Measurements from ENCODE around the gene ZNF888. TPM values are rescaled to one million over a fixed set of nuclear protein-coding genes. Genes with fewer than 3 reads are reported as not detected.
"Not testable (repeated sequence)": the region's sequence is repeated elsewhere in the genome, so short reads cannot be mapped to it uniquely, and the experiment has no call there.

Gene ZNF888
- total RNA-seq, 1 experiment from 2014 or later = 4.6 TPM

DNA sequence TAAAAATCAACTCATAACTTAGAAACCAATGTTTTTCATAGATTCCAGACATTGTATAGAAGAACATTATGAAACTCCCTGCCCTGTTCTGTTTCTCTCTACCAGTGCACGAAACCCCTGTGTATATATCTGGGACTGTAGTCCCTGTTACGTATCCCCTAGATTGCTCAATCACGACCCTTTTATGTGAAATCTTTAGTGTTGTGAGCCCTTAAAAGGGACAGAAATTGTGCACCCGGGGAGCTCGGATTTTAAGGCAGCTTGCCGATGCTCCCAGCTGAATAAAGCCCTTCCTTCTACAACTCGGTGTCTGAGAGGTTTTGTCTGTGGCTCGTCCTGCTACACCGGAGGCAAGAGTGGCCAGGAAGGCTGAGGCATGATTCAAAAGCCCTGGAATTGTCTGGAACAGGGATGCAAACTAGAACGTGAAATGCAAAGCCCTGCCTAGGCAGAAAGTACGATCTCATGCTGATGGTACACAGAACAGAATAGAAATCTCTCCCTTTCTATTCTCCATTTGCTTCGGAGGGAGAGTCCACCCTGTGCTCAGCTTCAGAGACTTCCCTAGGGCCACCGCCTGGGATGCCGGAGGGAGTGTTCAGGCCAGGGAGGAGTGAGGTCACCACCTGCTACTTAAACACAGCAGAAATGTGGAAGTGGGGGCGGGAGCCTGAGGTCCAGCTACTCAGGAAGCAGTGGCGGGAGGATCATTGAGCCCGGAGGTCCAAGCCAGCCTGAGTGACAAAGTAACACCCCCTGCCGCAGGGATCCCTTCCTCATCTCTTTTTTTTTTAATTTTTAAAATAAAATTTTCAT lies 758 bp upstream of the ZNF888 start:
- no peak for DNase-seq (ENCODE audit: low spot score)
- Histone ChIP-seq H3K27ac (ENCODE audit: low read depth, low read length, poor library complexity, severe bottlenecking) (no peak overlapping the region), H3K36me3 (ENCODE audit: insufficient read depth, low read length, poor library complexity, severe bottlenecking) (no peaks in the 10 kb centered on the region), H3K4me3 (ENCODE audit: low read depth, low read length, poor library complexity, severe bottlenecking) (peak overlapping the region; percentile 60), H3K4me1 (ENCODE audit: insufficient read depth, low read length, poor library complexity, severe bottlenecking) (no peaks in the 10 kb centered on the region), H3K27me3 (replicated peaks; ENCODE audit: insufficient read depth, low read depth, low read length, poor library complexity) (no peaks in the 10 kb centered on the region), H3K9me3 (ENCODE audit: low read depth, low read length, poor library complexity, severe bottlenecking) (no peaks in the 10 kb centered on the region)
- ChIA-PET CTCF (no interaction called here), POLR2A (ENCODE audit: low non-redundant PET) (no interaction called here)
- no TSS peak for BruUV-seq (replicated peaks)
- intact Hi-C loops (cut with micrococcal nuclease; ENCODE audit: unreplicated experiment) = no loop called here
- TF ChIP-seq EZH2 (IDR thresholded peaks at IDR 0.05; ENCODE audit: borderline replicate concordance, low read depth, low read length, poor library complexity, severe bottlenecking) = no peak
- TF ChIP-seq, protein P1, sequence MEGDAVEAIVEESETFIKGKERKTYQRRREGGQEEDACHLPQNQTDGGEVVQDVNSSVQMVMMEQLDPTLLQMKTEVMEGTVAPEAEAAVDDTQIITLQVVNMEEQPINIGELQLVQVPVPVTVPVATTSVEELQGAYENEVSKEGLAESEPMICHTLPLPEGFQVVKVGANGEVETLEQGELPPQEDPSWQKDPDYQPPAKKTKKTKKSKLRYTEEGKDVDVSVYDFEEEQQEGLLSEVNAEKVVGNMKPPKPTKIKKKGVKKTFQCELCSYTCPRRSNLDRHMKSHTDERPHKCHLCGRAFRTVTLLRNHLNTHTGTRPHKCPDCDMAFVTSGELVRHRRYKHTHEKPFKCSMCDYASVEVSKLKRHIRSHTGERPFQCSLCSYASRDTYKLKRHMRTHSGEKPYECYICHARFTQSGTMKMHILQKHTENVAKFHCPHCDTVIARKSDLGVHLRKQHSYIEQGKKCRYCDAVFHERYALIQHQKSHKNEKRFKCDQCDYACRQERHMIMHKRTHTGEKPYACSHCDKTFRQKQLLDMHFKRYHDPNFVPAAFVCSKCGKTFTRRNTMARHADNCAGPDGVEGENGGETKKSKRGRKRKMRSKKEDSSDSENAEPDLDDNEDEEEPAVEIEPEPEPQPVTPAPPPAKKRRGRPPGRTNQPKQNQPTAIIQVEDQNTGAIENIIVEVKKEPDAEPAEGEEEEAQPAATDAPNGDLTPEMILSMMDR (conservative IDR thresholded peaks at IDR 0.05; ENCODE audit: low read depth, low read length) = no peak

- no peak for DNase-seq (ENCODE audit: low spot score)
- H3K4me1 ChIP-seq (ENCODE audit: insufficient read depth, low read length, poor library complexity, severe bottlenecking) = no peaks in the 10 kb centered on the region
- no peaks in the 10 kb centered on the region for H3K9me3 ChIP-seq (ENCODE audit: low read depth, low read length, poor library complexity, severe bottlenecking)
- TF ChIP-seq, protein P1 (conservative IDR thresholded peaks at IDR 0.05; ENCODE audit: low read depth, low read length) = no peak
- no peak for TF ChIP-seq EZH2 (IDR thresholded peaks at IDR 0.05; ENCODE audit: borderline replicate concordance, low read depth, low read length, poor library complexity, severe bottlenecking)
- no peak overlapping the region for H3K4me3 ChIP-seq (ENCODE audit: low read depth, low read length, poor library complexity, severe bottlenecking)
- no TSS peak for BruUV-seq (replicated peaks)
- ChIA-PET CTCF (no interaction called here), POLR2A (ENCODE audit: low non-redundant PET) (no interaction called here)
- no peak overlapping the region for H3K27ac ChIP-seq (ENCODE audit: low read depth, low read length, poor library complexity, severe bottlenecking)
- H3K27me3 ChIP-seq (replicated peaks; ENCODE audit: insufficient read depth, low read depth, low read length, poor library complexity) = no peaks in the 10 kb centered on the region
- intact Hi-C loops (cut with micrococcal nuclease; ENCODE audit: unreplicated experiment) = no loop called here
- no peaks in the 10 kb centered on the region for H3K36me3 ChIP-seq (ENCODE audit: insufficient read depth, low read length, poor library complexity, severe bottlenecking)
Observed at GRCh38 chr19:52917531-52917930, 5.7 kb downstream of the ZNF888 start.

DNA sequence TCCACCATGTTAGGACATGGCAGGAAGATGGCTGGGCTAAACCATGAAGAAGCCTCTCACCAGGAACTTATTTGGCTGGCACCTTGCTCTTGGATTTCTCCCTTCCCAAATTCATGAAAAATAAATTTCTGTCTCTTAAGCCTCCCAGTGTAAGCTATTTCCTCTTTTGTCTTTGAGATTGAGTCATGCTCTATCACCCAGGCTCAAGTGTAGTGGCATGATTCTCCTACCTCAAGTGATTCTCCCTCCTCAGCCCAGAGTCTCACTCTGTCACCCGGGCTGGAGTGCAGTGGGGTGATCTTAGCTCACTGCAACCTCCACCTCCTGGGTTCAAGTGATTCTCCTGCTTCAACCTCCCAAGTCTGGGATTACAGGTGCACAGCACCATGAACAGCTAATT lies 12.6 kb downstream of the ZNF888 start:
- Histone ChIP-seq H3K4me1 (ENCODE audit: insufficient read depth, low read length, poor library complexity, severe bottlenecking) (no peaks in the 10 kb centered on the region), H3K36me3 (ENCODE audit: insufficient read depth, low read length, poor library complexity, severe bottlenecking) (peaks cover 3% of the 10 kb centered on the region), H3K9me3 (ENCODE audit: low read depth, low read length, poor library complexity, severe bottlenecking) (no peaks in the 10 kb centered on the region), H3K4me3 (ENCODE audit: low read depth, low read length, poor library complexity, severe bottlenecking) (no peak overlapping the region), H3K27ac (ENCODE audit: low read depth, low read length, poor library complexity, severe bottlenecking) (no peak overlapping the region), H3K27me3 (replicated peaks; ENCODE audit: insufficient read depth, low read depth, low read length, poor library complexity) (no peaks in the 10 kb centered on the region)
- ChIA-PET CTCF (no interaction called here), POLR2A (ENCODE audit: low non-redundant PET) (no interaction called here)
- intact Hi-C loops (cut with micrococcal nuclease; ENCODE audit: unreplicated experiment) = no loop called here
- no peak for TF ChIP-seq EZH2 (IDR thresholded peaks at IDR 0.05; ENCODE audit: borderline replicate concordance, low read depth, low read length, poor library complexity, severe bottlenecking)
- TF ChIP-seq, protein P1 (conservative IDR thresholded peaks at IDR 0.05; ENCODE audit: low read depth, low read length) = no peak
- BruUV-seq (replicated peaks) = no TSS peak
- no peak for DNase-seq (ENCODE audit: low spot score)

GRCh38 chr19:52904052-52904780 lies 19.0 kb downstream of the ZNF888 start:
- CTCF ChIA-PET; POLR2A ChIA-PET (ENCODE audit: low non-redundant PET); H3K4me1 ChIP-seq (ENCODE audit: insufficient read depth, low read length, poor library complexity, severe bottlenecking); H3K27ac ChIP-seq (ENCODE audit: low read depth, low read length, poor library complexity, severe bottlenecking); H3K4me3 ChIP-seq (ENCODE audit: low read depth, low read length, poor library complexity, severe bottlenecking); intact Hi-C loops (cut with micrococcal nuclease; ENCODE audit: unreplicated experiment); H3K27me3 ChIP-seq (replicated peaks; ENCODE audit: insufficient read depth, low read depth, low read length, poor library complexity); BruUV-seq (replicated peaks); H3K9me3 ChIP-seq (ENCODE audit: low read depth, low read length, poor library complexity, severe bottlenecking); DNase-seq (ENCODE audit: low spot score); H3K36me3 ChIP-seq (ENCODE audit: insufficient read depth, low read length, poor library complexity, severe bottlenecking): not testable (repeated sequence)

Data from A673 (cell line).